Stimulated activated CD8-positive, alpha-beta memory T cell treated with anti-CD3 and anti-CD28 coated beads, Interleukin-4, amount 100 ng/mL, for 24 hours (primary cell): ENCODE data around the gene SLC44A1.

Experiments used
- DNase-seq: peaks from one replicate; pipeline ENCODE4 v3.0.0-alpha.2; 2020; ENCODE audit warnings: low read depth

SLC44A1 gene

DNA sequence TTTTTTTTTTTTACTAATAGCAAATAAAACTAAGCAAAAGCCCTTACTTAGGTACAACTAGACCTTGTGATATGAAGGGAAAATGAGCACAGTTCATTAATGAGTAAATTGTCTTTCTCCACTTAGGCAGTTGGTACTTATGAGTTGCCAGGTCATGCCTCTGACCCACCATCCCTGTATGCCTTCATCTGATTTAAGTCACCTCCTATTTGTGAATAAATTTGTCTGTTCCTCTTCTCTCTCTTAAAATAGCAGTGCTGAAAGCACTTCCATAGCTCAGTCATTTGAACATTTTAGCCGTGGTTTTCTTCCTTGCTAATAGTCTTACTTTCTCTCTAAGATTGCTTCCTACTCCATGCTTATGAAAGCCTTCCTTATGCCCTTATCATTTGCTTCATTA lies 61.4 kb downstream of the SLC44A1 start:
- no peak for DNase-seq

DNA sequence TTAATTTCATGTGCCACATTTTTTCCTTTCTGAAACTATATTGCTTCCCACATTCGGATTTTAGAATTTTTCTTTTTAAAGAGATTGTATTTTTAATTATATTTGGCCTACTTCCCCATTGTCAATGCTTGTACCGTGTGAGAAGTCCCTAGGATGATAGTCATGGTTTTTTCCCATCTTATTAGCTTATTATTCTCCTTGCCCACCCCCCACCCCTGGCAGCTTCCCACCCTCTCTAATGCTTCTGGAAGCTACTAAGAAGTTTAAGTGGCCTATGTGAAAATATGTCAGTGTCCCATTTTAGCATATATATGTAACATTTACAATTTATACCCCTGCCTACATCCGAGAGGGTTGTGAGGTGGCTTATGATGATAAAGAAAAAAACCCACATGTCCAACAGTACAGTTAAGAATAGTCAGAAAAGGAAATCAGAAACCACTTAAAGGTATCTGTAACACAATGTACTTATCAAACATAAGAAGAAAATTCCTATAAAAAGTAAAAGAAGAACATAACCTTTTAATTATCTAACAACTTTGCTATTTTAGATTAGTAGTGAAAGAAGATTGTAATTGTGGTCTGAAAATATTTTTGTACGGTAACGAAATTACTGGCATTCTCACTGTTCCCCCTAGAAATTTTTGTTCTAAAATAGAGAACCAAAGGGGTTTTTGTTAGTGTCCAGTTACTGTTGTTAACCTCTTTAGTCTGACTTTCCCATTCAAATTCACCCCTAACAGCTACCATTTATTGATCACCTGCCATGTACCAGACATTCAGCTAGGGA lies 62.1 kb downstream of the SLC44A1 start:
- no peak for DNase-seq

DNA sequence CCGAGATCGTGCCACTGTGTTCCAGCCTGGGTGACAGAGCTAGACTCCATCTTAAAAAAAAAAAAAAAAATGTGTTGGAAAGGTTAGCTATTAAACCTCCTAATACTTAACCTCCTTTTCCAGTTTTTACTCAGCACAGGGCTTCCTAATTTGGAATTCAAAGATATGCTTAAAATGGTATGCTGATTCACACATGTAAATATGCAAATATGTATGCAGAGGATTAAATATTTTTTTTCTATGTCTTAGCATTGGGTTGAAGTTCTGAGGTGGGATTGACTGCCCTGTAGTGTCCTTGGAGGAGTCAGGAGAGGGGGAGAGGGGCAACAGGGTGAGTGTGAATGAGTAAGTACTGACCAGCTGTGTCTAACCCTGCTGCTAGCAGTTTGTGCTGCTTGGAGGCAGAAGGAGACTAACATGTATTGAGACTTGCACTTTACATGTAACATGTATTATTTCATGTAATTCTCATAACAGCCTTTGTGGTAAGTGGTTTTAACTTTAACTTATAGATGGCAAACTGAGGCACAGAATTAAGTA lies 63.2 kb downstream of the SLC44A1 start:
- no peak for DNase-seq

DNA sequence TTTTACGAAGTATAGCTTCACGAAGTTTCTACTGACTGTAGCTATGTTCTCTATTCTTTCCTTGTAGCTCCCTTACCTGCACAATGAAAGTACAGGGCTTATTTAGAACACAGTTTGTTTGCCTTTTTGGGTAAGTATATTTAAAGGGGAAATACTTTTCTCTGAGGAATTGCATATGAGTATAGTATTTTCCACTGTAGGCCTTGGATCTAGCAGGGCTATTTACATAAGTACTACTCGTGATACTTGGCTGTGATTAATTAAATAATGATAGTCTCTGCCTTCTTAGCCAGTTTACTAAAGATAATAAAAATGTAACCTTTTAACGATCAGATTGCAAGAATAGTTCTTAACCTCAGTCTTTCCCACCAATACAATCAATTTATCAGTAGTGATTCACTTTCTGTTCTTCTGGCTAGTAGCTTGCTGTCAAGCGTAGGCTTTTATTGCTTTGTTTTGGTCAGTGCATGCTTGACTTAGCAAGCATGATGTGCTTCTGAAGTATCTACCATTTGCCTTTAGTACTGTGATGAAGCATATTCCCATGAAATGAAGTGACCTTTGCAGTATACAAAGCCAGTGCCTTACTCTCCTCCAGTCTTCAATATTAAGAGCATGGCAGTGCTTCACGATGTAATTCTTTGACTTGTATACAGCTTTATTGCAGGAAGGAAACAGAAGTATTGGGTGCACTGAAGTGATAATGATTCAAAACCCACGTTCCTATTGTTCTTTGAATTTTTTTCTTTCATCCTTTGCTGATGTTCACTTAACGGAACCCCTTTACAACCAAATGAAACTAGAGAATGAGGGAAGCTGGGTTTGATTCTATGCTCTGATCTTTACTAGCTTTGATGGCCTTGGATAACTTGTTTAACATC lies 64.2 kb downstream of the SLC44A1 start:
- DNase-seq: no peak

DNA sequence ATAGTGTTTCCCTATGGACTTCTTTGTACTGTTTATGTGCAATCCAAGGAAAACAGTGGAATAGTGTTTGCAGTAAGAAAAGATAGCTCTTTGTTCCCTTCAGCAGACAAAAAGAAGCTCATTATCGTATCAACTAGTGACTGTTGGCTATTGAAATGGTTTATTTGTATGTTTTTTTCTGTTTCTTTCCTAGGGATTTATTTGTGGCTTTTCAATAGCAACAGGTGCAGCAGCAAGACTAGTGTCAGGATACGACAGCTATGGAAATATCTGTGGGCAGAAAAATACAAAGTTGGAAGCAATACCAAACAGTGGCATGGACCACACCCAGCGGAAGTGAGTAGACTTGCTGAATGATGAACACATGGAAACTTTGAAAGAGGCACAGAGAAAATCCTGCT lies 65.1 kb downstream of the SLC44A1 start:
- DNase-seq: no peak

DNA sequence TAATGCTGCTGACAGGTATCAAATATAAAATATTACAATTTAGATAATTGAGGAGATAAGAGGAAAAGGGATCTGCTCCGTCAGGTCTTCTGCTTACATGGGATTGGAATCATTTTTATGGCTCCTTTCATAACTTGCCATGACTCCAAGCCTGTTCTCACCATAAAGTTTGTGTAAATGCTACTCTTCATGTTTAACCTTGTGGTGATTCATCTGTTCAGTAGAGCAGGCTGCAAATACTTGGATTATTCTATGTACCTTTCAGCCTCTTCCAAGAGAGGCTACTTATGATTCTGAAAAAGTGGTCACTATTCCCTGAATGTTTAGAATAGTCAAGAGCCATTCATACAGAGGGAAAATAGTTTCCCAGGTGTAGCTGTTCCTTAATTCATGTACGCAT lies 66.9 kb downstream of the SLC44A1 start:
- no peak for DNase-seq

DNA sequence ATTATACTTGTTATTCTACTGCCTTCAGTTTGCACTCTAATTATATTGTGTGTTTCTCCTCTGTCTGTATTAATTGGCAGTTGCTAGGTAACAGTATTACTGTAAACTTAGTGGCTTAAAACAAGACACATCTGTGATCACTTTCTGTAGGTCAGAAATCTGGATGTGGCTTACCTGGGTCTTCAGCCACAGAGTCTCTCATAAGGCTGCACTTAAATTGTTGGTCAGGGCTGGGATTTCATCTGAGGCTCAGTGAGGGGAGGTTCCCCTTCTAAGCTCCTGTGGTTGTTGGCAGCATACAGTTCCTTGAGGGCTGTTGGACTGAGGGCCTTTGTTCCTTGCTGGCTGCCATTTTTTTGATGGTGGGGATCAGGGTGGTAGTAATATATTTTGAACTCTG lies 68.8 kb downstream of the SLC44A1 start:
- DNase-seq: no peak

- DNase-seq: no peak
Observed at GRCh38 chr9:105316703-105317102, 72.3 kb downstream of the SLC44A1 start.

GRCh38 chr9:105318729-105319191 lies 74.3 kb downstream of the SLC44A1 start:
- DNase-seq: no peak

DNA sequence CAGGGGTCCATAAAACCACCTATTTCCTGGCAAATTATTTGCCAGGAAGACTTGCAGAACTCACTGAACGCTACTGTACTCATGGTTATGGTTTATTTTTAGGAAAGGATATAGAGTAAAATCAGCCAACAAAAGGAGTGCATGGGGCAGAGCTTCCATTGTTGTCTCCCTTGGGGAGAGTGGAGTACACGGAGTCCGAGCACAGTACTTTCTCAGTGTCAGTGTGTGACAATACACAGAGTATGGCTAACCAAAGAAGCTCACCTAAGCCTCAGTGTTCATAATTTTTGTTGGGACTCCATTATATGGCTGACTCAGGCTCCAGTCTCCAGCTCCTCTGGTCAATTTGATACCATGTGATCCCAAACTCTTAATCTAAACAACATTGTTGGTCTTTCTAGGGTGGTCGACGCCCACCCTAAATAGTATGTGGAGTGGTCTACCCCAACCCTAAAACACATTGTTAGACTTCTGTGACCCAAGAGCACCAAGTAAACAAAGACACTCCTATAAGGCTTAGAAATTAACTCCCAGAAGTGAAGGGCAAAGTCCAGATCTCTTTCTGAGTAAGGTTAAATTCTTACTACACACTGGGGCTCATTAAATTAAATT lies 74.9 kb downstream of the SLC44A1 start:
- DNase-seq: no peak

GRCh38 chr9:105320568-105320967 lies 76.1 kb downstream of the SLC44A1 start:
- DNase-seq: no peak

- DNase-seq: no peak
Observed at GRCh38 chr9:105328296-105328695, 83.8 kb downstream of the SLC44A1 start.

DNA sequence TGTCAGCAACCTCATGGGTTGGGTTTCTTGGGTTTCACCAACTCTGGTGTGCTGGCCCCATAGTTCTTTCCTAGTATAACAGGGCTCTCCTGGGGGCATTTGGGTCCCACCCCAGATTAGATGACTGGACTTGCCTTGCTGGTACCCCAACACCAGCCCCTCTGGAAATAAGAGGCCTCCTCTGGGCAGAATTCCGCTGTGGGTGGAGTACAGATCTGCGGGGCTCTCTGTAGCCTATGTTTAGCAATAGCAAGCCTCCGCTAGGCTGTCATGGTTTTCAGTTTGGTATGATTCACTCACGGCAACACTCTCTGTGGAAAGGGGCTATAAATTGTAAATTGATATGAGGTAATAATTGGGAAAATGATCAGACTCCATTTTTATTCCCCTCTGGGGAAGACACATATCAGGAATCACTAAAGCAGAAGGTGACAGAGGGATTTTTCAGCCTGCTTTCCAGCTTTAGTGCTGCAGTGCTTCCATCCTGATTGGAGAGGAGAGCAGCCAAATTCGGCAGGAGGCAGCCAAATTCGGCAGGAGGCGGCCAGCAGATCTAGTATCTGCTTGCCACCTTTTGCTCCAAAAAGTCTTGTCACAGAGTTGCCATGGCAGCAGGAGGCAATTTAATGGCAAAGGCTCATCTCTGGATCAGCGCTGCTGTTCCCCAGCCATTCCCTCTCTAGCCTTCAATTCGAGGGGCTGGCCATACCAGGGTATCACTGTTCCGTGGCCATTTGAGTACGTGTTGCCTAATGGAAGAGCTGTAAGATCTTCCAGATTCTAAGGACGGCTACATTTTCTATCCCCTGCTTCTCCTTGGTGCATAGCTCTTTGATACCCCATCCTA lies 84.6 kb downstream of the SLC44A1 start:
- no peak for DNase-seq

- no peak for DNase-seq
Observed at GRCh38 chr9:105329719-105330062, 85.2 kb downstream of the SLC44A1 start.

GRCh38 chr9:105330201-105330600 lies 85.8 kb downstream of the SLC44A1 start:
- DNase-seq: no peak

- DNase-seq: no peak
Observed at GRCh38 chr9:105330755-105331154, 86.3 kb downstream of the SLC44A1 start.

GRCh38 chr9:105331160-105331559 lies 86.7 kb downstream of the SLC44A1 start:
- no peak for DNase-seq

DNA sequence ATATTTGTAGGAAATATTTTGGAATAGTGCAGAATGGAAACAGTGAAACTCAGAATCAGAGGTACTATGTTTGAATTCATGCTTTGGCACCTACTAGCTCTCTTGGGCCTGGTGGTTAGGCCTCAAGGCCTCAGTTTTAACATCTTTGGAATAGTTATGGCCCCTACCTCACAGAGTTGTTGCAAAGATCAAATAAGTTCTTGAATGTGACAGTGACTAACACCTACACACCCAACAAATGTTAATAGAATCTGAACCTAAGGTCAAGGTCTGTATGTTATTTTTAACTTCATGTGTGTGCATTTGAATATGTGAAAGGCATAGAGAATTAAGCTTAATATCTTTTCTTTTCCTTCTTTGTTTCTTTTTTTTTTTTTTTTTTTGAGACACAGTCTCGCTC lies 87.3 kb downstream of the SLC44A1 start:
- DNase-seq: no peak

DNA sequence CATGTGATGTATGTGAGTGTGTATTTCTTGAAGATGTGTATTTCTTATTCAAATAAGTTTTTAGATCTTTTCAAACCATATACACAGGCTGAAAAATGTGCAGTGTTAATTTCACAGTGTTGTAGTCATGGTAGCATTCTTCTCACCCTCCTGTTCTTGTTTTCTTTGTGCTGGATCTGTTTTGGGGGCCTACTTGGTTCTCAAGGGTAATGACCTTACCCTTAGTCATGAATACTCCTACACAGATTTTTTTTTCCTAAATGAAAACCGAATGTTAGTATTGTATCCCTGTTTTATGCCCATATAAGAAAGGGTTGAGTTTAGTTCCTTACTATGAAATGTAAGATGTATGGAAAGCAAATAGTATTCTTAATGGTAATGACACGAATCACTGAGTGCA lies 88.0 kb downstream of the SLC44A1 start:
- DNase-seq: no peak

- DNase-seq: no peak
Observed at GRCh38 chr9:105333076-105333475, 88.6 kb downstream of the SLC44A1 start.

GRCh38 chr9:105333811-105334210 lies 89.4 kb downstream of the SLC44A1 start:
- no peak for DNase-seq

GRCh38 chr9:105338308-105338707 lies 93.9 kb downstream of the SLC44A1 start:
- DNase-seq: no peak
